Measurements from ENCODE around the gene FRK.
"Not testable (repeated sequence)": the region's sequence is repeated elsewhere in the genome, so short reads cannot be mapped to it uniquely, and the experiment has no call there.

GRCh38 chr6:115937502-115937901 is 123.2 kb downstream of the FRK start:
- TF ChIP-seq, protein P1, sequence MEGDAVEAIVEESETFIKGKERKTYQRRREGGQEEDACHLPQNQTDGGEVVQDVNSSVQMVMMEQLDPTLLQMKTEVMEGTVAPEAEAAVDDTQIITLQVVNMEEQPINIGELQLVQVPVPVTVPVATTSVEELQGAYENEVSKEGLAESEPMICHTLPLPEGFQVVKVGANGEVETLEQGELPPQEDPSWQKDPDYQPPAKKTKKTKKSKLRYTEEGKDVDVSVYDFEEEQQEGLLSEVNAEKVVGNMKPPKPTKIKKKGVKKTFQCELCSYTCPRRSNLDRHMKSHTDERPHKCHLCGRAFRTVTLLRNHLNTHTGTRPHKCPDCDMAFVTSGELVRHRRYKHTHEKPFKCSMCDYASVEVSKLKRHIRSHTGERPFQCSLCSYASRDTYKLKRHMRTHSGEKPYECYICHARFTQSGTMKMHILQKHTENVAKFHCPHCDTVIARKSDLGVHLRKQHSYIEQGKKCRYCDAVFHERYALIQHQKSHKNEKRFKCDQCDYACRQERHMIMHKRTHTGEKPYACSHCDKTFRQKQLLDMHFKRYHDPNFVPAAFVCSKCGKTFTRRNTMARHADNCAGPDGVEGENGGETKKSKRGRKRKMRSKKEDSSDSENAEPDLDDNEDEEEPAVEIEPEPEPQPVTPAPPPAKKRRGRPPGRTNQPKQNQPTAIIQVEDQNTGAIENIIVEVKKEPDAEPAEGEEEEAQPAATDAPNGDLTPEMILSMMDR (conservative IDR thresholded peaks at IDR 0.05; ENCODE audit: low read length): not testable (repeated sequence)
- not testable (repeated sequence) for TF ChIP-seq EZH2phosphoT487 (IDR thresholded peaks at IDR 0.05; ENCODE audit: borderline replicate concordance, low read depth, low read length)

All from OCI-LY7 (cell line).